IPS-18c (cell line): ENCODE measurements around the gene CCDC112.

Source experiments
- H3K4me3 ChIP-seq: 2 replicates; pipeline ENCODE4 v1.7.0; 2013; ENCODE audit warnings: low read depth, mild to moderate bottlenecking, low read length, moderate library complexity; ENCODE audit not compliant: insufficient read depth
- H3K9me3 ChIP-seq: one replicate; pipeline ENCODE4 v1.6.1; 2013; ENCODE audit warnings: mild to moderate bottlenecking, low read length, moderate library complexity; ENCODE audit not compliant: control insufficient read depth, insufficient read depth

Gene CCDC112

DNA sequence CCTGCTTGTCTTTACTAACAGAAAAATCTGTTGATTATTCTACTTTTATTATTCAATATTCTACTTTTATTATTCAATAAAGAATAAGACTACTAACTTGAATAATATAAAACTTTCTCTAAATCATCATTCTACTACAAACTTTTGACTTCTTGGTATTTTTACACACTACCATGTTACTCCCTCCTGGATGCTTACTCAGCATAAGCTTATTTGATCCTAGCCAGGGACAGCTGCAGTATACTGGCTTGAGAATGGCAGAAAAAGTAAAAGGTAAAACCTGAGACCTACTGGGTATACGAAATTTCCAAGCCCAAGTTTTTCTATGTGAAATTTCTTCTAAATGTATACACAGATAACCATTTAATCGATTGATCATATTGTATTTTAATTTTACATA lies 59.9 kb downstream of the CCDC112 start:
- Histone ChIP-seq H3K4me3 (no peak overlapping the region), H3K9me3 (no peaks in the 10 kb centered on the region)

DNA sequence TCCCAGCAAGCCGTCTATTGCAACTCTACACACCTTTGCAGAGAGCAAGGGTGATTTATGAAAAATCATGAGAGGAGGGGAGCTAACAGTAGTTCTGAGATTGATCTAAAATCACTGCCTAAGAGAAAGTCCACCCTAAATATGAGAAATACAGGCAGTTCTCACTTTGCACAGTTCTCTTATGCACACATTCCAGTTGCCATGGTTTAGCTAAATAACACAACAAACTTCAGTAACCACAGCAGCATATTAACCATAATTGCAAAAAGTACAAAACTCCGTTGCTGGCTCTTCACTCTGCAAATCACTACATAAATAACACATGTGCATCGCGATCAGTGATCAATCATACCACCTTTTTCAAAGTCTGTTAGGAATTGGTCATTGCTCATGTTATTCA lies 64.9 kb downstream of the CCDC112 start:
- Histone ChIP-seq H3K4me3 (no peak overlapping the region), H3K9me3 (no peaks in the 10 kb centered on the region)

DNA sequence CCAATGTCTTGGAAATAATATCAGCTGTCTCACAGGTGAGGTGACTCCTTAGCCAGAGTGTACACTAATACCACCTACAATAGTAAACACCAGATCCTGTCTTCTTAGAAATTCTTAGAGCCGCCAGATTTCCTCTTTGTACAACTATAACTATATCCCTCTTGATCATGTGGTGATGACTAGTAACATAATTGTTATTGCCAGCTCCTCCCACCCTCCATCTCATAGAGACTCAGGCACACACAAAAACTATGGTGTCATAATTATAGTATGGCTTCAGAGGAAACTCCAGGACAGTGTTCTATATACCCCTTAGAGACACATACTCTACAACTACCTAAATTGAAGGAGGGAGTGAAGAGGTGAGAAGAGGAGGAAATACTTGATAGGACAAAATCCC lies 66.8 kb downstream of the CCDC112 start:
- H3K9me3 ChIP-seq: no peaks in the 10 kb centered on the region
- no peak overlapping the region for H3K4me3 ChIP-seq

DNA sequence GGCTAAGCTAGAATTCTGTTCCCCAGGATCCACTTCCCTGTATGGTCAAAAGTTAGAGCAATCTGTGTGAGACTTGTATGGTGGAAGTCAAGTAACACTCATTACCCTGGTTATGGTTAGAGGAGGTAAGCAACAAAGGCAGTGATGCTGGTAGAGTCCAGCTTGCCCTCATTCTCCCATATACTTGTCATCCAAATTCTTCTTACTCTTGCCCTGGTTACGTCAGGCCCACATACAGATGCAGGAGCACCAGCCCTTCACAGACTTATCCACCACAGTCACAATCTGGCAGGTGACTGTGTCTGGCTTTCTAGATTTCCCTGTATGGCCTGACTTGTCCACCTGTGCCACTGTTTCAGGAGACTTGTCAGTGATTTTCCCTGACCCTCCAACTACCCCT lies 69.2 kb downstream of the CCDC112 start:
- Histone ChIP-seq H3K4me3 (no peak overlapping the region), H3K9me3 (no peaks in the 10 kb centered on the region)
